Hepatocyte (in vitro differentiated cells): ENCODE results near the gene GOLT1B. TPM values are rescaled to one million over a fixed set of nuclear protein-coding genes. Genes with fewer than 3 reads are reported as not detected.
A peak's percentile ranks its signal among the peaks of the same experiment; 100 is the strongest.

Source experiments
- DNase-seq: peaks from one replicate; pipeline ENCODE4 v3.0.0-alpha.2; 2016; ENCODE audit warnings: low spot score
- H2AFZ ChIP-seq: fragments of 200-600 bp; sonication (generic); 2 replicates; pipeline ENCODE4 v1.6.0; 2016; ENCODE audit warnings: antibody characterized with exemption, mild to moderate bottlenecking
- H3K27ac ChIP-seq: fragments of 200-600 bp; sonication (generic); 2 replicates; pipeline ENCODE4 v1.5.1; 2016; ENCODE audit warnings: mild to moderate bottlenecking
- H3K27me3 ChIP-seq: fragments of 200-600 bp; sonication (generic); 2 replicates; pipeline ENCODE4 v1.6.1; 2016
- H3K36me3 ChIP-seq: fragments of 200-600 bp; sonication (generic); replicated peaks from 2 replicates; pipeline ENCODE4 v1.5.1; 2016; ENCODE audit warnings: low read depth; ENCODE audit not compliant: insufficient read depth
- H3K4me1 ChIP-seq: fragments of 200-600 bp; sonication (generic); 2 replicates; pipeline ENCODE4 v1.5.1; 2016; ENCODE audit warnings: mild to moderate bottlenecking, moderate library complexity; ENCODE audit not compliant: insufficient read depth
- H3K4me2 ChIP-seq: fragments of 200-600 bp; sonication (generic); 2 replicates; pipeline ENCODE4 v1.6.0; 2016
- H3K4me3 ChIP-seq: fragments of 200-600 bp; sonication (generic); 2 replicates; pipeline ENCODE4 v1.5.1; 2016; ENCODE audit warnings: mild to moderate bottlenecking
- H3K79me2 ChIP-seq: fragments of 200-600 bp; sonication (generic); 2 replicates; pipeline ENCODE4 v1.6.0; 2017; ENCODE audit warnings: mild to moderate bottlenecking
- H3K9me2 ChIP-seq: fragments of 200-600 bp; sonication (generic); replicated peaks from 2 replicates; pipeline ENCODE4 v1.6.0; 2017; ENCODE audit warnings: mild to moderate bottlenecking; ENCODE audit not compliant: insufficient read depth
- H3K9me3 ChIP-seq: fragments of 200-600 bp; sonication (generic); 2 replicates; pipeline ENCODE4 v1.5.1; 2016; ENCODE audit warnings: low read depth, mild to moderate bottlenecking
- H4K20me1 ChIP-seq: fragments of 200-600 bp; sonication (generic); 2 replicates; pipeline ENCODE4 v1.6.0; 2016; ENCODE audit warnings: mild to moderate bottlenecking; ENCODE audit not compliant: insufficient read depth, poor library complexity, severe bottlenecking
- EZH2 ChIP-seq: fragments of 200-600 bp; sonication (generic); IDR thresholded peaks from 2 replicates; pipeline ENCODE4 v1.6.1; 2016; ENCODE audit warnings: antibody characterized with exemption, mild to moderate bottlenecking, borderline replicate concordance
- EZH2phosphoT487 ChIP-seq: fragments of 200-600 bp; sonication (generic); IDR thresholded peaks from one replicate; pipeline ENCODE4 v1.6.1; 2018; ENCODE audit warnings: antibody characterized with exemption, mild to moderate bottlenecking, low read depth, moderate library complexity; ENCODE audit not compliant: unreplicated experiment, severe bottlenecking
- WGBS: methylation state at CpG from one replicate; pipeline ENCODE4 v1.1.6; 2016; ENCODE audit warnings: low lambda C conversion rate; ENCODE audit errors: missing lambda C conversion rate; 5-methylcytosine and 5-hydroxymethylcytosine counted together
- polyA plus RNA-seq: library from polyadenylated mRNA; unstranded; fragments of >200 nt; fragmentation: Nextera tagmentation; extraction: Ambion mirVana; gene quantifications from 2 replicates; pipeline ENCODE4 v1.2.1, GENCODE V29; 2016
- total RNA-seq: library from RNA; depleted of rRNA; stranded (reverse); fragments of >200 nt; gene quantifications from 2 replicates; pipeline ENCODE4 v1.2.3, GENCODE V29; 2014
- TF ChIP-seq, protein P1 (sequence below): fragments of 200-600 bp; sonication (generic); IDR thresholded peaks from 2 replicates; pipeline ENCODE4 v1.5.1; 2016; ENCODE audit warnings: antibody characterized with exemption, mild to moderate bottlenecking; ENCODE audit not compliant: poor library complexity

Gene GOLT1B
- total and polyA plus RNA-seq, 2 experiments from 2014 or later, result 41.2 to 60.8 TPM

DNA sequence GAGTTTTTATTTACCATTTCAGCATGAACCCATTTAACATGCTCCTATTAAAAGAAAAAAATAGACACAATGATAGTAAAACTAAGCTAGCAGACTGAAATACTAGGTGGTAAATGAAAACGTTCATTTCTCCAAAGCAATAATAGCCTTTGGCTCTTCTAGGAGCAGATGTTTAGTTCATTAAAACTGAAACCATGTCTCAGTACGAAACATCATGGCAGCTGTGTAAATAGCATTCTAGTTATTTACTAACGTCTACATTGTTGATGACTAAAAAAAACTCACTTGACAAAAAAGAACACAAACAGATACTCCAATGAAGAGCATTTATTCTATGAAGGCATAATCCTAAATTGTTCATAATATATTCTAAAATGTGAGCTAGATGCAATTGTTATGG is 18.1 kb upstream of the GOLT1B start:
- Histone ChIP-seq H3K4me2 (no peak overlapping the region), H3K4me1 (no peaks in the 10 kb centered on the region), H3K4me3 (no peak overlapping the region), H3K9me3 (no peaks in the 10 kb centered on the region), H3K9me2 (no peaks in the 10 kb centered on the region), H4K20me1 (no peaks in the 10 kb centered on the region), H2AFZ (no peak overlapping the region), H3K79me2 (no peaks in the 10 kb centered on the region), H3K36me3 (no peaks in the 10 kb centered on the region), H3K27me3 (no peaks in the 10 kb centered on the region), H3K27ac (no peak overlapping the region)
- TF ChIP-seq EZH2phosphoT487 (no peak), EZH2 (no peak)
- TF ChIP-seq, protein P1, sequence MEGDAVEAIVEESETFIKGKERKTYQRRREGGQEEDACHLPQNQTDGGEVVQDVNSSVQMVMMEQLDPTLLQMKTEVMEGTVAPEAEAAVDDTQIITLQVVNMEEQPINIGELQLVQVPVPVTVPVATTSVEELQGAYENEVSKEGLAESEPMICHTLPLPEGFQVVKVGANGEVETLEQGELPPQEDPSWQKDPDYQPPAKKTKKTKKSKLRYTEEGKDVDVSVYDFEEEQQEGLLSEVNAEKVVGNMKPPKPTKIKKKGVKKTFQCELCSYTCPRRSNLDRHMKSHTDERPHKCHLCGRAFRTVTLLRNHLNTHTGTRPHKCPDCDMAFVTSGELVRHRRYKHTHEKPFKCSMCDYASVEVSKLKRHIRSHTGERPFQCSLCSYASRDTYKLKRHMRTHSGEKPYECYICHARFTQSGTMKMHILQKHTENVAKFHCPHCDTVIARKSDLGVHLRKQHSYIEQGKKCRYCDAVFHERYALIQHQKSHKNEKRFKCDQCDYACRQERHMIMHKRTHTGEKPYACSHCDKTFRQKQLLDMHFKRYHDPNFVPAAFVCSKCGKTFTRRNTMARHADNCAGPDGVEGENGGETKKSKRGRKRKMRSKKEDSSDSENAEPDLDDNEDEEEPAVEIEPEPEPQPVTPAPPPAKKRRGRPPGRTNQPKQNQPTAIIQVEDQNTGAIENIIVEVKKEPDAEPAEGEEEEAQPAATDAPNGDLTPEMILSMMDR, result no peak
- WGBS, result 83% methylated on average over 3 of the region's 3 CpGs
- DNase-seq, result no peak

DNA sequence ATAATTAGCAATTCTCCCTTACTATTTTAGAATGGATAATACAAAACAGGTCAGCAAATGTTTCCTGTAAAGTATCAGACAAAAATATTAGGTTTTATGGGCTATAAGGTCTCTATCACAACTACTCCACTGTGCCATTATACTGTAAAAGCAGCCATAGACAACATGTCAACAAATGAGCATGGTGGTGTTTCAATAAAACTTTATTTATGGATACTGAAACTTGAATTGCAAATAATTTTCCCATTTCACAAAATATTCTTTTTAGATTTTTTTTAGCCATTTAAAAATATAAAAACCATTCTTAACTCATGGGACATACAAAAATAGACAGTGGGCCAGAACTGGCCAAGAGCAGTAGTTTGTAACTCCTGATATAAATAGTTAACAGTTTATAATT is 15.6 kb upstream of the GOLT1B start:
- Histone ChIP-seq H3K27ac (no peak overlapping the region), H3K9me3 (no peaks in the 10 kb centered on the region), H2AFZ (no peak overlapping the region), H3K79me2 (no peaks in the 10 kb centered on the region), H3K4me2 (no peak overlapping the region), H3K4me3 (no peak overlapping the region), H3K27me3 (no peaks in the 10 kb centered on the region), H3K9me2 (no peaks in the 10 kb centered on the region), H3K36me3 (no peaks in the 10 kb centered on the region), H3K4me1 (no peaks in the 10 kb centered on the region), H4K20me1 (no peaks in the 10 kb centered on the region)
- TF ChIP-seq EZH2 (no peak), EZH2phosphoT487 (no peak)
- TF ChIP-seq, protein P1, result no peak
- no peak for DNase-seq

DNA sequence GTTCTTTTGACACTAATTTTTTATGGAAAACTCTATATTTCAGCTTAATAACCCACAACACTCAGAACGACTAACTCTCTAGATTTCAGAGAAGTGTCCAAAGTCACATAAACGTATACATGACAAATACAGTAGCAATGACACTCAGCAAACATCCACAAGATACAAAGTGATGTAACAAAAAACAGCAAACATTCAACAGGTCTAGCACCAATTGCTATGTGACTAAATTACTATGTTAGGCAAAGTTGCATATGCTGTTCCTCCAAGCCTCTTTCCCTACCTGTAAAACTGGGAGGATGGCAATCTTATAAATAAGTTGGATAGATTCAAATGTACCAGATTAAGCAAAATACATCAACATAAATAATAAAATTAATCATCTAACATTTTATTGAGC is 1.8 kb upstream of the GOLT1B start:
- H3K9me2 ChIP-seq, result no peaks in the 10 kb centered on the region
- peaks cover 46% of the 10 kb centered on the region for H3K79me2 ChIP-seq
- no peak overlapping the region for H3K27ac ChIP-seq
- H3K4me2 ChIP-seq, result peak overlapping the region; percentile 85
- DNase-seq, result no peak
- 79% methylated on average over 2 of the region's 2 CpGs for WGBS
- peaks cover 15% of the 10 kb centered on the region for H3K4me1 ChIP-seq
- TF ChIP-seq, protein P1, result no peak
- TF ChIP-seq EZH2phosphoT487 (no peak), EZH2 (no peak)
- no peak overlapping the region for H3K4me3 ChIP-seq
- no peaks in the 10 kb centered on the region for H3K9me3 ChIP-seq
- H3K36me3 ChIP-seq, result no peaks in the 10 kb centered on the region
- H2AFZ ChIP-seq, result no peak overlapping the region
- H4K20me1 ChIP-seq, result peaks cover 5% of the 10 kb centered on the region
- no peaks in the 10 kb centered on the region for H3K27me3 ChIP-seq

DNA sequence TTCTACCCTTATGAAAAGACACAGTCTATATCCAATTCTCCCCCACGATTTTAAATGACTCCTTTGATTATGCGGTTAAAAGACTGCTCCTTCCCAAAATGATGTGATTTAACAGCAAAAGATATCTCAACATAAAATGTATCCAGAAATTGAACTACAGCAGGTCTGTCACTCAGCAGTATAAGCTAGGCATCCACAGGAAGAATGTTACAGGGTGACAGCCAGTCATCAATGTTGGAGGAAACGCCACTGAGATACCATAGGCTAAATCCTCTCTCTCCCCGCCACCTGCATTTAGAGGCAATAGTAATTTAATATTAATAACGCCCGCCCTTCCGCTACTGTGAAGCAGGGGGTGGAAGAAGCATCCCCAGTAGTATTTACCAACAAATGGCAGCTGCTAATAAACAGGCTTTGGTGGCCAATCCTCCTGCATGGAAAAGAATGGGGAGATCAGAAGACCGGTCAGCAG is 767 bp upstream of the GOLT1B start:
- Histone ChIP-seq H3K4me3 (peak overlapping the region; percentile 57), H3K79me2 (peaks cover 57% of the 10 kb centered on the region), H3K36me3 (no peaks in the 10 kb centered on the region), H4K20me1 (peaks cover 11% of the 10 kb centered on the region), H2AFZ (peak overlapping the region; percentile 80), H3K27ac (peak overlapping the region; percentile 69), H3K27me3 (no peaks in the 10 kb centered on the region), H3K9me2 (no peaks in the 10 kb centered on the region), H3K9me3 (no peaks in the 10 kb centered on the region), H3K4me2 (peak overlapping the region; percentile 85), H3K4me1 (peaks cover 15% of the 10 kb centered on the region)
- 14% methylated on average over 8 of the region's 8 CpGs for WGBS
- no peak for DNase-seq
- TF ChIP-seq, protein P1, result no peak
- TF ChIP-seq EZH2phosphoT487, result no peak
- no peak for TF ChIP-seq EZH2
